Keratinocyte (primary cell): ENCODE data around the gene ANKS1B. TPM values are rescaled to one million over a fixed set of nuclear protein-coding genes. Genes with fewer than 3 reads are reported as not detected.

Experiments
- DNase-seq: peaks from one replicate; pipeline ENCODE4 v3.0.0-alpha.2; 2011; ENCODE audit warnings: low read depth, missing footprints, low spot score
- FAIRE-seq: peaks from 2 replicates; lab custom pipeline; 2011; peaks lifted over from hg19 to GRCh38; lab: Jason Lieb, UNC
- H2AFZ ChIP-seq: 2 replicates; pipeline ENCODE4 v1.6.0; 2012; ENCODE audit warnings: low read length, control low read depth, inconsistent platforms; ENCODE audit not compliant: control insufficient read depth
- H3K27ac ChIP-seq: 2 replicates; pipeline ENCODE4 v1.5.1; 2011; ENCODE audit warnings: low read length; ENCODE audit not compliant: control insufficient read depth, insufficient read depth
- H3K27me3 ChIP-seq: 3 replicates; pipeline ENCODE4 v1.6.0; 2011; ENCODE audit warnings: low read length; ENCODE audit not compliant: control insufficient read depth, insufficient read depth; ENCODE audit errors: extremely low read depth
- H3K36me3 ChIP-seq, 2 experiments: 2 replicates in 1 of 2; 3 replicates in 1 of 2; pipeline ENCODE4 v1.5.1; 2011; ENCODE audit warnings: low read length in 2 of 2, mild to moderate bottlenecking in 1 of 2; ENCODE audit not compliant: control insufficient read depth in 2 of 2, insufficient read depth in 2 of 2; ENCODE audit errors: extremely low read depth in 1 of 2
- H3K4me1 ChIP-seq: 3 replicates; pipeline ENCODE4 v1.5.1; 2011; ENCODE audit warnings: low read length; ENCODE audit not compliant: control insufficient read depth, insufficient read depth; ENCODE audit errors: extremely low read depth
- H3K4me2 ChIP-seq: 3 replicates; pipeline ENCODE4 v1.6.0; 2011; ENCODE audit warnings: low read depth, low read length; ENCODE audit not compliant: control insufficient read depth, insufficient read depth; ENCODE audit errors: extremely low read depth
- H3K4me3 ChIP-seq, 3 experiments: fragments of 200-600 bp in 1 of 3; sonication (generic) in 1 of 3; 2 replicates in 2 of 3; 3 replicates in 1 of 3; pipeline ENCODE4 v1.5.1; 2011 to 2016; ENCODE audit warnings: low read length in 3 of 3, mild to moderate bottlenecking in 3 of 3, control low read depth in 2 of 3, inconsistent platforms in 1 of 3, low read depth in 1 of 3, mixed read lengths in 1 of 3, mixed run types in 1 of 3, moderate library complexity in 1 of 3; ENCODE audit not compliant: control insufficient read depth in 2 of 3, insufficient read depth in 2 of 3; ENCODE audit errors: extremely low read depth in 1 of 3
- H3K79me2 ChIP-seq: 2 replicates; pipeline ENCODE4 v1.6.0; 2012; ENCODE audit warnings: low read length; ENCODE audit not compliant: control insufficient read depth, insufficient read depth
- H3K9ac ChIP-seq: 3 replicates; pipeline ENCODE4 v1.6.0; 2011; ENCODE audit warnings: low read length; ENCODE audit not compliant: control insufficient read depth, insufficient read depth; ENCODE audit errors: extremely low read depth
- H3K9me1 ChIP-seq: 3 replicates; pipeline ENCODE4 v1.6.0; 2011; ENCODE audit warnings: low read length; ENCODE audit not compliant: control insufficient read depth, insufficient read depth; ENCODE audit errors: extremely low read depth
- H3K9me3 ChIP-seq: 2 replicates; pipeline ENCODE4 v1.5.1; 2012; ENCODE audit warnings: low read depth, low read length; ENCODE audit not compliant: control insufficient read depth
- H4K20me1 ChIP-seq: 3 replicates; pipeline ENCODE4 v1.6.0; 2011; ENCODE audit warnings: low read length; ENCODE audit not compliant: control insufficient read depth, insufficient read depth; ENCODE audit errors: extremely low read depth
- CTCF ChIP-seq, 3 experiments: IDR thresholded peaks in 1 of 3; conservative IDR thresholded peaks in 1 of 3; optimal IDR thresholded peaks in 1 of 3; 2 replicates in 2 of 3; 3 replicates in 1 of 3; pipeline versions ENCODE3 to v1.5.1; 2011; ENCODE audit warnings: low read length in 3 of 3, mild to moderate bottlenecking in 3 of 3, moderate library complexity in 2 of 3, control low read depth in 1 of 3, inconsistent platforms in 1 of 3; ENCODE audit not compliant: insufficient read depth in 2 of 3; ENCODE audit errors: extremely low read depth in 1 of 3
- EZH2 ChIP-seq: IDR thresholded peaks from one replicate; pipeline ENCODE4 v1.6.1; 2012; ENCODE audit warnings: inconsistent platforms, mild to moderate bottlenecking, low read length, moderate library complexity
- dilution Hi-C: fragments of 300-500 bp; cut with MboI; formaldehyde crosslinking; loops from one replicate; pipeline ENCODE4 v1.7.0; 2020; ENCODE audit warnings: low sequenced_read_pairs; ENCODE audit not compliant: extremely low pct_ligation_motif_present
- polyA plus RNA-seq, 5 experiments: library from polyadenylated mRNA; depleted of rRNA in 3 of 5; stranded (reverse) in 3 of 5; stranded (forward) in 1 of 5; unstranded in 1 of 5; fragments of >200 nt; gene quantifications; 1 replicate in 1 of 5; 2 replicates in 3 of 5; 3 replicates in 1 of 5; pipeline versions ENCODE4 v1.2.1 to v1.2.3, GENCODE V29; 2011 to 2012; ENCODE audit warnings: missing spikeins in 2 of 5, low read depth in 1 of 5, low replicate concordance in 1 of 5

Gene ANKS1B
- polyA plus RNA-seq, 1 donor (not counting 4 experiments of a cell fraction or from before 2014, with no cell fraction given) = not detected

- Histone ChIP-seq H3K4me2 (no peak overlapping the region), H3K9me1 (no peaks in the 10 kb centered on the region), H3K79me2 (no peaks in the 10 kb centered on the region), H3K27me3 (no peaks in the 10 kb centered on the region), H3K36me3 (no peaks in the 10 kb centered on the region), H3K4me3 (no peak overlapping the region), H3K27ac (no peak overlapping the region), H3K9me3 (no peaks in the 10 kb centered on the region), H3K4me1 (no peaks in the 10 kb centered on the region), H3K9ac (no peak overlapping the region), H2AFZ (no peak overlapping the region), H4K20me1 (no peaks in the 10 kb centered on the region)
- FAIRE-seq = no peak
- TF ChIP-seq CTCF (optimal IDR thresholded peaks at IDR 0.05 in 1 of 3, IDR thresholded peaks at IDR 0.05 in 1 of 3, conservative IDR thresholded peaks at IDR 0.05 in 1 of 3; ENCODE audit: extremely low read depth in 1 of 3, insufficient read depth in 2 of 3, low read length in 3 of 3) (no peak), EZH2 (no peak)
- no peak for DNase-seq
- dilution Hi-C loops = no loop called here
These were observed 1007.5 kb downstream of the ANKS1B start for GRCh38 chr12:98977186-98977585.

GRCh38 chr12:98974767-98975381, 1009.9 kb downstream of the ANKS1B start:
- Histone ChIP-seq H3K27ac (no peak overlapping the region), H2AFZ (no peak overlapping the region), H3K4me1 (no peaks in the 10 kb centered on the region), H3K4me2 (no peak overlapping the region), H3K36me3 (no peaks in the 10 kb centered on the region), H3K27me3 (no peaks in the 10 kb centered on the region), H3K9me1 (no peaks in the 10 kb centered on the region), H3K9me3 (no peaks in the 10 kb centered on the region), H3K4me3 (no peak overlapping the region), H3K79me2 (no peaks in the 10 kb centered on the region), H3K9ac (no peak overlapping the region), H4K20me1 (no peaks in the 10 kb centered on the region)
- dilution Hi-C loops = no loop called here
- DNase-seq (no peak), FAIRE-seq (no peak)
- no peak for TF ChIP-seq EZH2
- no peak for TF ChIP-seq CTCF (optimal IDR thresholded peaks at IDR 0.05 in 1 of 3, IDR thresholded peaks at IDR 0.05 in 1 of 3, conservative IDR thresholded peaks at IDR 0.05 in 1 of 3; ENCODE audit: extremely low read depth in 1 of 3, insufficient read depth in 2 of 3, low read length in 3 of 3)
